HepG2 (cell line): Measurements from ENCODE around the gene VSTM4. TPM values are rescaled to one million over a fixed set of nuclear protein-coding genes. Genes with fewer than 3 reads are reported as not detected.

ENCODE experiments used
- ATAC-seq: fragments of 200-7000 bp; cut with Tn5 transposase; 3 replicates; pipeline ENCODE4 v1.9.1; 2020; ENCODE audit warnings: mild to moderate bottlenecking, moderate library complexity
- BruUV-seq: library from RNA; stranded (reverse); fragments of 400-500 nt; replicated peaks from 2 replicates; lab custom pipeline; 2021; lab: Mats Ljungman, UMichigan
- CTCF ChIA-PET: fragments of 300-600 bp; formaldehyde crosslinking; extraction: SDS; loops from one replicate; lab custom pipeline; 2021; ENCODE audit warnings: low total read pairs, inconsistent platforms, low intra/inter-chr PET ratio; lab: Yijun Ruan, JAX
- POLR2A ChIA-PET: fragments of 350-600 bp; sonication (Branson Sonifier 250); formaldehyde crosslinking; loops from one replicate; lab custom pipeline; 2020; ENCODE audit warnings: antibody characterized with exemption, inconsistent platforms; lab: Yijun Ruan, JAX
- DNase-seq: peaks from one replicate; pipeline ENCODE4 v3.0.0-alpha.2; 2015; ENCODE audit warnings: low spot score
- FAIRE-seq: peaks from 3 replicates; lab custom pipeline; 2011; peaks lifted over from hg19 to GRCh38; lab: Jason Lieb, UNC
- H2AFZ ChIP-seq: one replicate; pipeline ENCODE4 v1.6.1; 2011; ENCODE audit warnings: low read length, inconsistent platforms
- H3K27ac ChIP-seq: fragments of 300-600 bp; 3 replicates; pipeline ENCODE4 v1.8.0; 2011; ENCODE audit warnings: mixed run types, mild to moderate bottlenecking, mixed read lengths, low read length, inconsistent platforms; ENCODE audit not compliant: insufficient read depth; ENCODE audit errors: extremely low read length
- H3K27me3 ChIP-seq, 2 experiments: fragments of 200-600 bp in 1 of 2; 2 replicates in 1 of 2; 3 replicates in 1 of 2; pipeline versions ENCODE4 v1.6.0 to v1.8.0; 2011; ENCODE audit warnings: low read length in 2 of 2, mild to moderate bottlenecking in 2 of 2, moderate library complexity in 2 of 2, inconsistent platforms in 1 of 2; ENCODE audit not compliant: insufficient read depth in 2 of 2, control insufficient read depth in 1 of 2
- H3K36me3 ChIP-seq, 2 experiments: fragments of 200-600 bp in 1 of 2; replicated peaks in 1 of 2; 2 replicates in 1 of 2; 3 replicates in 1 of 2; pipeline versions ENCODE4 v1.5.1 to v1.8.0; 2011; ENCODE audit warnings: low read length in 2 of 2, inconsistent platforms in 1 of 2; ENCODE audit not compliant: insufficient read depth in 2 of 2, control insufficient read depth in 1 of 2
- H3K4me1 ChIP-seq: 2 replicates; pipeline ENCODE4 v1.5.1; 2012; ENCODE audit warnings: low read length, inconsistent platforms; ENCODE audit not compliant: insufficient read depth
- H3K4me2 ChIP-seq: 2 replicates; pipeline ENCODE4 v1.6.0; 2011; ENCODE audit warnings: low read depth, low read length, inconsistent platforms
- H3K4me3 ChIP-seq, 3 experiments: fragments of 200-600 bp in 1 of 3; sonication (generic), shearing (Covaris generic) in 1 of 3; replicated peaks in 1 of 3; 2 replicates each; pipeline ENCODE4 v1.5.1; 2011 to 2016; ENCODE audit warnings: low read length in 3 of 3, inconsistent platforms in 2 of 3, low read depth in 2 of 3, mild to moderate bottlenecking in 2 of 3, control low read depth in 1 of 3, mixed read lengths in 1 of 3; ENCODE audit not compliant: insufficient read depth in 1 of 3
- H3K79me2 ChIP-seq: one replicate; pipeline ENCODE4 v1.6.1; 2011; ENCODE audit warnings: low read length, inconsistent platforms; ENCODE audit not compliant: insufficient read depth
- H3K9ac ChIP-seq: 2 replicates; pipeline ENCODE4 v1.6.0; 2011; ENCODE audit warnings: mild to moderate bottlenecking, low read depth, low read length, inconsistent platforms; ENCODE audit not compliant: insufficient read depth
- H3K9me3 ChIP-seq: 2 replicates; pipeline ENCODE4 v1.5.1; 2012; ENCODE audit warnings: mild to moderate bottlenecking, low read length
- H4K20me1 ChIP-seq: 2 replicates; pipeline ENCODE4 v1.6.0; 2011; ENCODE audit warnings: inconsistent platforms, mild to moderate bottlenecking, low read length, moderate library complexity; ENCODE audit not compliant: insufficient read depth
- ASH2L ChIP-seq: fragments of 300-600, 200-600 bp; sonication (generic); IDR thresholded peaks from 2 replicates; pipeline ENCODE4 v1.7.0; 2017; ENCODE audit warnings: low read depth, mild to moderate bottlenecking, moderate library complexity, mixed read lengths, low read length; ENCODE audit not compliant: insufficient read length
- GABPA ChIP-seq, 2 experiments: IDR thresholded peaks; 2 replicates each; pipeline ENCODE4 v1.6.1; 2011 to 2016; ENCODE audit warnings: low read depth in 2 of 2, low read length in 1 of 2, missing biosample characterization in 1 of 2, missing genetic modification characterization in 1 of 2
- MAZ ChIP-seq, 2 experiments: sonication (generic) in 1 of 2; formaldehyde crosslinking in 1 of 2; IDR thresholded peaks; 2 replicates each; pipeline versions ENCODE4 v1.5.0 to v1.6.1; 2012 to 2020; ENCODE audit warnings: low read depth in 2 of 2, mild to moderate bottlenecking in 2 of 2, borderline replicate concordance in 1 of 2, improper control_type of control experiment in 1 of 2, low read length in 1 of 2, missing genetic modification reagents in 1 of 2, moderate library complexity in 1 of 2
- NCOA5 ChIP-seq: sonication (generic); formaldehyde crosslinking; IDR thresholded peaks from 2 replicates; pipeline ENCODE4 v1.4.0; 2020; ENCODE audit warnings: missing genetic modification reagents
- ONECUT2 ChIP-seq: sonication (generic); formaldehyde crosslinking; IDR thresholded peaks from 2 replicates; pipeline ENCODE4 v1.4.0; 2020; ENCODE audit warnings: missing genetic modification reagents
- TCF7L2 ChIP-seq: IDR thresholded peaks from 2 replicates; pipeline ENCODE4 v1.6.1; 2011; ENCODE audit warnings: mild to moderate bottlenecking, low read depth, low read length, moderate library complexity
- TEAD3 ChIP-seq: optimal IDR thresholded peaks from 2 replicates; pipeline ENCODE3; 2016; ENCODE audit warnings: borderline replicate concordance
- ZBTB21 ChIP-seq: sonication (generic); formaldehyde crosslinking; IDR thresholded peaks from 2 replicates; pipeline ENCODE4 v1.4.0; 2020; ENCODE audit warnings: missing genetic modification reagents
- ZFP82 ChIP-seq: sonication (generic); formaldehyde crosslinking; IDR thresholded peaks from 2 replicates; pipeline ENCODE4 v1.5.1; 2020; ENCODE audit warnings: mild to moderate bottlenecking, missing genetic modification reagents, borderline replicate concordance
- ZNF790 ChIP-seq: sonication (generic); formaldehyde crosslinking; IDR thresholded peaks from 2 replicates; pipeline ENCODE4 v1.8.0; 2022; ENCODE audit warnings: missing genetic modification reagents, mild to moderate bottlenecking, borderline replicate concordance
- ZNF83 ChIP-seq: sonication (generic); formaldehyde crosslinking; IDR thresholded peaks from 2 replicates; pipeline ENCODE4 v1.4.0; 2020; ENCODE audit warnings: missing genetic modification reagents, mild to moderate bottlenecking, borderline replicate concordance
- ZNF850 ChIP-seq: sonication (generic); formaldehyde crosslinking; conservative IDR thresholded peaks from 2 replicates; pipeline ENCODE4 v1.9.0; 2021; ENCODE audit warnings: mild to moderate bottlenecking, missing genetic modification reagents
- WGBS: methylation state at CpG from one replicate; pipeline ENCODE4 v1.1.6; 2017; ENCODE audit warnings: low lambda C conversion rate; 5-methylcytosine and 5-hydroxymethylcytosine counted together
- in situ Hi-C: cut with HindIII; loops from 2 replicates; pipeline ENCODE4 v1.10.0; 2017; ENCODE audit warnings: low pct_unique_long_range_greater_than_20kb; ENCODE audit not compliant: extremely low pct_ligation_motif_present
- intact Hi-C: fragments of 100-400 bp; cut with micrococcal nuclease; formaldehyde crosslinking; loops from one replicate; pipeline ENCODE4 v1.10.0; 2022; ENCODE audit not compliant: unreplicated experiment
- polyA plus RNA-seq, 8 experiments: library from polyadenylated mRNA; depleted of rRNA in 3 of 8; stranded (reverse) in 7 of 8; unstranded in 1 of 8; fragments of >200 nt; fragmentation: Illumina TruSeq in 4 of 8; extraction: Trizol in 4 of 8; gene quantifications; 2 replicates each; pipeline versions ENCODE4 v1.2.1 to v1.2.3, GENCODE V29; 2011 to 2016; ENCODE audit warnings: low read depth in 4 of 8, missing spikeins in 1 of 8, mixed read lengths in 1 of 8; ENCODE audit not compliant: insufficient read depth in 1 of 8
- total RNA-seq, 5 experiments: library from RNA; depleted of rRNA; stranded (reverse); fragments of >200 nt; fragmentation: Illumina TruSeq; extraction: Trizol; gene quantifications; 2 replicates each; pipeline ENCODE4 v1.2.3, GENCODE V29; 2016; ENCODE audit warnings: low read depth in 1 of 5
- TF ChIP-seq, protein P1 (sequence below): sonication (generic); formaldehyde crosslinking; IDR thresholded peaks from 2 replicates; pipeline ENCODE4 v1.4.0; 2020; ENCODE audit warnings: missing genetic modification reagents; ENCODE audit errors: not compliant biosample characterization
- TF ChIP-seq, protein P2 (sequence below): sonication (generic); formaldehyde crosslinking; IDR thresholded peaks from 2 replicates; pipeline ENCODE4 v1.5.1; 2020; ENCODE audit warnings: mild to moderate bottlenecking, missing genetic modification reagents, moderate library complexity

VSTM4 gene
- total and polyA plus RNA-seq, 2 of the 13 experiments (the other 11 are each of a cell fraction or from before 2014, with no cell fraction given) = not detected

DNA sequence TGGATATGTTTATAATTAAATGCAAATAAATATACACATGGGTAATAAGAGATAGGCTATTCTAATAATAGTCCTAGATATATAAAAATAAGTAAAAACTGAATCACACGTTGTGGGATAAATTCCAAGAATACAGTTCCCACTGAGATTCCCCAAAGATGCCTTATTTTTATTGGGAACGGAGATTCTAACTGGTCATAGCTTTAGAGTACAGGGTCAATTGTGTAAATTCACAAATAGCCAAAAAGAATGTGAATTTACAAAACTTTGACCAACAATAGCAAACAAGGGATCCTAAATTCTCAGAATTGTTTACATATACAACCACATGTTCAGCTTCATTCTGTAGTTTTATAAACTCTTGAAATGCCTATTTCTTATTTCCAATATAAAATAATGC lies 65.0 kb downstream of the VSTM4 start:
- Histone ChIP-seq H3K79me2 (no peaks in the 10 kb centered on the region), H3K27ac (no peak overlapping the region), H3K9ac (no peak overlapping the region), H2AFZ (no peak overlapping the region), H3K36me3 (no peaks in the 10 kb centered on the region), H3K4me3 (no peak overlapping the region), H3K4me2 (no peak overlapping the region), H3K4me1 (no peaks in the 10 kb centered on the region), H3K9me3 (no peaks in the 10 kb centered on the region), H3K27me3 (0 out of 5 replicates have a peak, but pooled peaks cover 0 to 4% of the 10 kb centered on the region in 2 experiments), H4K20me1 (no peaks in the 10 kb centered on the region)
- DNase-seq (no peak), ATAC-seq (no peak), FAIRE-seq (no peak)
- BruUV-seq = no TSS peak
- CTCF ChIA-PET = no interaction called here
- in situ Hi-C loops (no loop called here), intact Hi-C loops (no loop called here)
- POLR2A ChIA-PET = no interaction called here
- TF ChIP-seq MAZ (IDR thresholded peaks at IDR 0.05; ENCODE audit: borderline replicate concordance, low read depth, low read length) = no peak
- no peak for TF ChIP-seq MAZ (CRISPR knock-in tag; IDR thresholded peaks at IDR 0.05; ENCODE audit: low read depth)
- no peak for TF ChIP-seq TCF7L2
- TF ChIP-seq, protein P1, sequence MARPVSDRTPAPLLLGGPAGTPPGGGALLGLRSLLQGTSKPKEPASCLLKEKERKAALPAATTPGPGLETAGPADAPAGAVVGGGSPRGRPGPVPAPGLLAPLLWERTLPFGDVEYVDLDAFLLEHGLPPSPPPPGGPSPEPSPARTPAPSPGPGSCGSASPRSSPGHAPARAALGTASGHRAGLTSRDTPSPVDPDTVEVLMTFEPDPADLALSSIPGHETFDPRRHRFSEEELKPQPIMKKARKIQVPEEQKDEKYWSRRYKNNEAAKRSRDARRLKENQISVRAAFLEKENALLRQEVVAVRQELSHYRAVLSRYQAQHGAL (CRISPR knock-in tag) = no peak
- no peak for TF ChIP-seq ZFP82 (CRISPR knock-in tag)
- TF ChIP-seq GABPA (IDR thresholded peaks at IDR 0.05; ENCODE audit: low read depth, low read length) = no peak
- no peak for TF ChIP-seq GABPA (CRISPR knock-in tag; IDR thresholded peaks at IDR 0.05; ENCODE audit: low read depth)
- WGBS = 4% methylated on average over 2 of the region's 2 CpGs

DNA sequence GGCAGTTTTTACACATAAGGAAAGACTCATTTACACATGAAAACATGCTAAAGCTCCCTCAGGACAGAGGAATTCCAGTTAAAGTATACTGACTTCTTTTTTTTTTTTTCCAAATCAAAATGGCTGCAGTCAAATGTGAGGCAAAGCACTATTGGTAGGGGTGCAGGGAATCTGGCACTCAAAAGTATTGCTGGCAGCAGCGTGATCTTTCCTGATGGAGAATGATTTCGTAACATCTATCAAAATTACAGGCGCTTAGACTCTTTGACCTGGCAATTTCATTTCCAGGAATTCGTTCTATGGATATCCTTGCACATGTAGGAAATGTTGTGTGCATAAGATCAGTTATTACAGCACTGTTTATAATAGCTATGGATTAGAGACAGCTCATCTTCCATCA lies 65.7 kb downstream of the VSTM4 start:
- intact Hi-C loops = no loop called here
- Histone ChIP-seq H3K27ac (no peak overlapping the region), H3K4me3 (no peak overlapping the region), H3K36me3 (no peaks in the 10 kb centered on the region), H2AFZ (no peak overlapping the region), H3K9ac (no peak overlapping the region), H3K27me3 (0 out of 5 replicates have a peak, but pooled peaks cover 0 to 4% of the 10 kb centered on the region in 2 experiments), H4K20me1 (no peaks in the 10 kb centered on the region), H3K79me2 (no peaks in the 10 kb centered on the region), H3K9me3 (no peaks in the 10 kb centered on the region), H3K4me1 (no peaks in the 10 kb centered on the region), H3K4me2 (no peak overlapping the region)
- ChIA-PET POLR2A (no interaction called here), CTCF (no interaction called here)
- 5% methylated on average over 4 of the region's 4 CpGs for WGBS
- no peak for FAIRE-seq
- no peak for DNase-seq
- BruUV-seq = no TSS peak
- ATAC-seq = no peak
- in situ Hi-C loops = no loop called here
- TF ChIP-seq ZBTB21 (CRISPR knock-in tag) (no peak), TEAD3 (CRISPR knock-in tag) (no peak), NCOA5 (CRISPR knock-in tag) (no peak), ASH2L (no peak), ZNF850 (CRISPR knock-in tag) (no peak), ZNF83 (CRISPR knock-in tag) (no peak), ZNF790 (no peak), ONECUT2 (CRISPR knock-in tag) (no peak)
- TF ChIP-seq, protein P2, sequence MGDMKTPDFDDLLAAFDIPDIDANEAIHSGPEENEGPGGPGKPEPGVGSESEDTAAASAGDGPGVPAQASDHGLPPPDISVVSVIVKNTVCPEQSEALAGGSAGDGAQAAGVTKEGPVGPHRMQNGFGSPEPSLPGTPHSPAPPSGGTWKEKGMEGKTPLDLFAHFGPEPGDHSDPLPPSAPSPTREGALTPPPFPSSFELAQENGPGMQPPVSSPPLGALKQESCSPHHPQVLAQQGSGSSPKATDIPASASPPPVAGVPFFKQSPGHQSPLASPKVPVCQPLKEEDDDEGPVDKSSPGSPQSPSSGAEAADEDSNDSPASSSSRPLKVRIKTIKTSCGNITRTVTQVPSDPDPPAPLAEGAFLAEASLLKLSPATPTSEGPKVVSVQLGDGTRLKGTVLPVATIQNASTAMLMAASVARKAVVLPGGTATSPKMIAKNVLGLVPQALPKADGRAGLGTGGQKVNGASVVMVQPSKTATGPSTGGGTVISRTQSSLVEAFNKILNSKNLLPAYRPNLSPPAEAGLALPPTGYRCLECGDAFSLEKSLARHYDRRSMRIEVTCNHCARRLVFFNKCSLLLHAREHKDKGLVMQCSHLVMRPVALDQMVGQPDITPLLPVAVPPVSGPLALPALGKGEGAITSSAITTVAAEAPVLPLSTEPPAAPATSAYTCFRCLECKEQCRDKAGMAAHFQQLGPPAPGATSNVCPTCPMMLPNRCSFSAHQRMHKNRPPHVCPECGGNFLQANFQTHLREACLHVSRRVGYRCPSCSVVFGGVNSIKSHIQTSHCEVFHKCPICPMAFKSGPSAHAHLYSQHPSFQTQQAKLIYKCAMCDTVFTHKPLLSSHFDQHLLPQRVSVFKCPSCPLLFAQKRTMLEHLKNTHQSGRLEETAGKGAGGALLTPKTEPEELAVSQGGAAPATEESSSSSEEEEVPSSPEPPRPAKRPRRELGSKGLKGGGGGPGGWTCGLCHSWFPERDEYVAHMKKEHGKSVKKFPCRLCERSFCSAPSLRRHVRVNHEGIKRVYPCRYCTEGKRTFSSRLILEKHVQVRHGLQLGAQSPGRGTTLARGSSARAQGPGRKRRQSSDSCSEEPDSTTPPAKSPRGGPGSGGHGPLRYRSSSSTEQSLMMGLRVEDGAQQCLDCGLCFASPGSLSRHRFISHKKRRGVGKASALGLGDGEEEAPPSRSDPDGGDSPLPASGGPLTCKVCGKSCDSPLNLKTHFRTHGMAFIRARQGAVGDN (CRISPR knock-in tag) = no peak
